Measurements from ENCODE around the gene ZGPAT. TPM values are rescaled to one million over a fixed set of nuclear protein-coding genes. Genes with fewer than 3 reads are reported as not detected.

Gene ZGPAT
- total and polyA plus RNA-seq, 2 of the 13 experiments (the other 11 are each of a cell fraction or from before 2014, with no cell fraction given): 23.0 to 41.9 TPM

DNA sequence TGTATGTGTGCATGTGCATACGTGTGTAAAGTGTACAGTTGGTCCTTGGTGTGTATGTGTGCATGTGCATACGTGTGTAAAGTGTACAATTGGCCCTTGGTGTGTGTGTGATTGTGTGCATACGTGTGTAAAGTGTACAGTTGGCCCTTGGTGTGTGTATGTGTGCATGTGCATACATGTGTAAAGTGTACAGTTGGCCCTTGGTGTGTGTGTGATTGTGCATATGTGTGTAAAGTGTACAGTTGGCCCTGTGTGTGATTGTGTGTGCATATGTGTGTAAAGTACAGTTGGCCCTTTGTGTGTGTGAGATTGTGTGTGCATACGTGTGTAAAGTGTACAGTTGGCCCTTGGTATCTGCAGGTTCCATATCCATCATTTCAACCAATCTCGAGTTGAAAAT lies 23.6 kb downstream of the ZGPAT start (continued):
- TF ChIP-seq CC2D1A (CRISPR knock-in tag; IDR thresholded peaks at IDR 0.05) (no peak), ATF7 (IDR thresholded peaks at IDR 0.05) (peak; percentile 25; the same call in 1 of the 2 replicates), ATF7 (CRISPR knock-in tag; IDR thresholded peaks at IDR 0.05) (no peak), FOXK2 (IDR thresholded peaks at IDR 0.05) (peak; percentile 38; the same call in 1 of the 2 replicates)
- TF ChIP-seq, protein P1, sequence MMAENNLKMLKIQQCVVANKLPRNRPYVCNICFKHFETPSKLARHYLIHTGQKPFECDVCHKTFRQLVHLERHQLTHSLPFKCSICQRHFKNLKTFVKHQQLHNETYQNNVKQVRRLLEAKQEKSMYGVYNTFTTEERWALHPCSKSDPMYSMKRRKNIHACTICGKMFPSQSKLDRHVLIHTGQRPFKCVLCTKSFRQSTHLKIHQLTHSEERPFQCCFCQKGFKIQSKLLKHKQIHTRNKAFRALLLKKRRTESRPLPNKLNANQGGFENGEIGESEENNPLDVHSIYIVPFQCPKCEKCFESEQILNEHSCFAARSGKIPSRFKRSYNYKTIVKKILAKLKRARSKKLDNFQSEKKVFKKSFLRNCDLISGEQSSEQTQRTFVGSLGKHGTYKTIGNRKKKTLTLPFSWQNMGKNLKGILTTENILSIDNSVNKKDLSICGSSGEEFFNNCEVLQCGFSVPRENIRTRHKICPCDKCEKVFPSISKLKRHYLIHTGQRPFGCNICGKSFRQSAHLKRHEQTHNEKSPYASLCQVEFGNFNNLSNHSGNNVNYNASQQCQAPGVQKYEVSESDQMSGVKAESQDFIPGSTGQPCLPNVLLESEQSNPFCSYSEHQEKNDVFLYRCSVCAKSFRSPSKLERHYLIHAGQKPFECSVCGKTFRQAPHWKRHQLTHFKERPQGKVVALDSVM (CRISPR knock-in tag; IDR thresholded peaks at IDR 0.05): no peak

DNA sequence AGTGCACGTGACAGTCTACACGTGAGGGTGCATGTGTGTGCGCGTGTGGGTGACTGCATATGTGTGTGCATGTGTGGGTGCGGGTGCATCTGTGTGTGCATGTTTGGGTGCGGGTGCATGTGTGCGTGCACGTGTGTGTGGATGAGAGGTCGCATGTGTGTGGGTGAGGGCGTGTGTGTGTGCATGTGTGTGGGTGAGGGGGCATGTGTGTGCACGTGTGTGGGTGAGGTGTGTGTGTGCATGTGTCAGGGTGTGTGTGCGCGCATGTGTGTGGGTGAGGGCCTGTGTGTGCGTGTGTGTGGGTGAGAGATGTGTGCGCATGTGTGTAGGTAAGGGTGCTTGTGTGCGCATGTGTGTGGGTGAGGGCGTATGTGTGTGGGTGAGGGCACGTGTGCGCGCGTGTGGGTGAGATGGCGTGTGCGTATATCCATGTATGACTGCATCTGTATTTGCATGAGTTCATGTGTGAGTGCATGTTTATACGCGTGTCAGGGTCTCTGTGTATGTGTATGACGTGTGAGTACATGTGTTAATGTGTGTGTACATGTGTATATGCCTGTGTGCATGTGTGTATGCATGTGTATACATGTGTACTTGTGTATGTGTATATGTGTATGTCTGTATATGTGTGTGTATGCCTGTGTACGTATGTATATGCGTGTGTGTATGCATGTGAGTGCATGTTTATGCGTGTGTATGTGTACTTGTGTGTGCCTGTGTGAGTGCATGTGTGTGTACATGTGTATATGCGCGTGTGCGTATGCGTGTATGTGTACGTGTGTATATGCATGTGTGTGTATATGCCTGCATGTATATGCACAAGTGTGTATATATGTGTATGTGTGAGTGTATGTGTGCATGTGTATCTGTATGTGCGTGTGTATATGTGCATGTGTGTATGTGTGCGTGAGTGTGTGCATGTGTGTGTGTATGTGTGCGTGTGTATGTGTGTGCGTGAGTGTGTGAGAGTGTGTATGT lies 24.6 kb downstream of the ZGPAT start:
- 87% methylated on average over 38 of the region's 38 CpGs for WGBS (ENCODE audit: low lambda C conversion rate)
- Histone ChIP-seq H3K27ac (ENCODE audit: extremely low read length, insufficient read depth, low read length) (no peak overlapping the region), H3K36me3 (replicated peaks in 1 of 2; ENCODE audit: control insufficient read depth in 1 of 2, insufficient read depth in 2 of 2, low read length in 2 of 2) (peaks cover 30 to 47% of the 10 kb centered on the region in 2 experiments), H3K4me3 (replicated peaks in 1 of 3; ENCODE audit: insufficient read depth in 1 of 3, low read depth in 2 of 3, low read length in 3 of 3) (no peak overlapping the region), H3K9me3 (ENCODE audit: low read length) (no peaks in the 10 kb centered on the region), H2AFZ (ENCODE audit: low read length) (no peak overlapping the region), H3K27me3 (ENCODE audit: control insufficient read depth in 1 of 2, insufficient read depth in 2 of 2, low read length in 2 of 2) (no peaks in the 10 kb centered on the region), H3K4me1 (ENCODE audit: insufficient read depth, low read length) (peaks cover 57% of the 10 kb centered on the region), H3K4me2 (ENCODE audit: low read depth, low read length) (no peak overlapping the region), H4K20me1 (ENCODE audit: insufficient read depth, low read length) (no peaks in the 10 kb centered on the region), H3K79me2 (ENCODE audit: insufficient read depth, low read length) (peaks cover 37% of the 10 kb centered on the region), H3K9ac (ENCODE audit: insufficient read depth, low read depth, low read length) (no peak overlapping the region)
- in situ Hi-C loops (cut with HindIII; ENCODE audit: extremely low pct_ligation_motif_present, low pct_unique_long_range_greater_than_20kb): no loop called here
- POLR2A ChIA-PET: interaction anchor here (7.3 kb wide), 1 partner anchor 25 kb away, joined by 190 read pairs; the partner anchor contains the start of genes ARFRP1 and ZGPAT
- FAIRE-seq (peak; percentile 82), DNase-seq (ENCODE audit: low spot score) (no peak), ATAC-seq (no peak)
- BruUV-seq (replicated peaks): no TSS peak
- CTCF ChIA-PET (ENCODE audit: low intra/inter-chr PET ratio, low total read pairs): no interaction called here
- intact Hi-C loops (cut with micrococcal nuclease; ENCODE audit: unreplicated experiment): no loop called here
- TF ChIP-seq ZNF3 (CRISPR knock-in tag; IDR thresholded peaks at IDR 0.05): no peak
- peak; percentile 94 for TF ChIP-seq HNRNPLL (IDR thresholded peaks at IDR 0.05; ENCODE audit: low read depth, low read length, poor library complexity, severe bottlenecking)
- TF ChIP-seq EHMT2 (IDR thresholded peaks at IDR 0.05; ENCODE audit: borderline replicate concordance, low read depth, low read length): no peak
- TF ChIP-seq, protein P2, sequence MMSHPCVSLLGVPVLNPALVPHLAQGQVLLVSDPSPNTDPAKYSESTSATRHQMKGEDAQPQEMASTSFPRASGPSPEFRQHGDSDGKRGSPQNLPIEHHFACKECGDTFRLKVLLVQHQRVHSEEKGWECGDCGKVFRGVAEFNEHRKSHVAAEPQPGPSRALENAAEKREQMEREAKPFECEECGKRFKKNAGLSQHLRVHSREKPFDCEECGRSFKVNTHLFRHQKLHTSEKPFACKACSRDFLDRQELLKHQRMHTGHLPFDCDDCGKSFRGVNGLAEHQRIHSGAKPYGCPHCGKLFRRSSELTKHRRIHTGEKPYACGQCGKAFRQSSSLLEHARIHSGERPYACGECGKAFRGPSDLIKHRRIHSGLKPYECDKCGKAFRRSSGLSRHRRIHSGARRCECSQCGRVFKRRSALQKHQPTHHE (CRISPR knock-in tag; IDR thresholded peaks at IDR 0.05; ENCODE audit: borderline replicate concordance): no peak
- TF ChIP-seq ZNF589 (CRISPR knock-in tag; conservative IDR thresholded peaks at IDR 0.05): peak; percentile 77; the same call in 1 of the 2 replicates
- TF ChIP-seq AGO1 (IDR thresholded peaks at IDR 0.05; ENCODE audit: low read depth, low read length, poor library complexity, severe bottlenecking): peak; percentile 90
- TF ChIP-seq ZNF841 (CRISPR knock-in tag; IDR thresholded peaks at IDR 0.05; ENCODE audit: borderline replicate concordance): 0 out of 2 replicates have a peak, but pooled peaks have one; percentile 50
- peak; percentile 24; the same call in 1 of the 2 replicates for TF ChIP-seq ZFX (CRISPR knock-in tag; IDR thresholded peaks at IDR 0.05; ENCODE audit: low read depth)
- no peak for TF ChIP-seq TAF15 (IDR thresholded peaks at IDR 0.05; ENCODE audit: low read depth, low read length, poor library complexity, severe bottlenecking)
- no peak for TF ChIP-seq ADNP (CRISPR knock-in tag; IDR thresholded peaks at IDR 0.05)
- TF ChIP-seq TARDBP (CRISPR knock-in tag; IDR thresholded peaks at IDR 0.05): peak; percentile 47
- TF ChIP-seq ZNF883 (CRISPR knock-in tag; IDR thresholded peaks at IDR 0.05; ENCODE audit: not compliant biosample characterization): no peak
- peak; percentile 76; the same call in 1 of the 2 replicates for TF ChIP-seq POLR2AphosphoS2 (IDR thresholded peaks at IDR 0.05; ENCODE audit: low read depth, low read length)
- no peak for TF ChIP-seq ZNF263 (CRISPR knock-in tag; IDR thresholded peaks at IDR 0.05)
- no peak for TF ChIP-seq NFIB (CRISPR knock-in tag; IDR thresholded peaks at IDR 0.05; ENCODE audit: borderline replicate concordance)
